ENCODE measurements around the gene HLA-B.

The HLA-B gene

DNA sequence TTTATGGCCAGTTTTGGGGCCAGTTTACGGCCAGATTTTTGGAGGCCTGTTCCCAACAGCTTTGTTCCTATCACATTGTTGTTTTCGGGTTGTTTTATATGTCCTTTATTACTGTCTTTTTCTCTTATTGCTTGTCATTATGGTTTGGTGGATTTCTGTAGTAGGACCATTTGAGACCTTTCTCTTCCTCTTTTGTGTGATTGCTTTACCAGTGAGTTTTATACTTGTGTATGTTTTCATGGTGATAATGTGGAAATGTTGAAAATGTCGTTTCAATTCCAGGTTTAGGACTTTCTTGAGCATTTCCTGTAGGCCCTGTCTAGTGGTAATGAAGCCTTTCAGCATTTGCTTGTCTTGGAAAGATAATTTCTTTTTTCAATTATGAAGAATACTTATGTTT is 17.8 kb downstream of the HLA-B start:
- no peak for DNase-seq (ENCODE audit: extremely low spot score)
- TF ChIP-seq FOXM1 (IDR thresholded peaks at IDR 0.05; ENCODE audit: borderline replicate concordance): no peak
- TF ChIP-seq FOXA1 (IDR thresholded peaks at IDR 0.05): no peak
- TF ChIP-seq SUZ12 (IDR thresholded peaks at IDR 0.05): no peak
- no peak for TF ChIP-seq FOXK2 (IDR thresholded peaks at IDR 0.05)
- no peak for TF ChIP-seq LEF1 (IDR thresholded peaks at IDR 0.05; ENCODE audit: borderline replicate concordance)
- TF ChIP-seq HDGF (IDR thresholded peaks at IDR 0.05; ENCODE audit: borderline replicate concordance): no peak
- TF ChIP-seq ELF4 (IDR thresholded peaks at IDR 0.05): no peak
- TF ChIP-seq CTBP1 (IDR thresholded peaks at IDR 0.05; ENCODE audit: borderline replicate concordance): no peak
- no peak for TF ChIP-seq TARDBP (IDR thresholded peaks at IDR 0.05)
- no peak for TF ChIP-seq SP1 (IDR thresholded peaks at IDR 0.05)
- no peak for TF ChIP-seq ARNT (IDR thresholded peaks at IDR 0.05)
- no peak for TF ChIP-seq BHLHE40 (IDR thresholded peaks at IDR 0.05; ENCODE audit: borderline replicate concordance)
- TF ChIP-seq, protein P1, sequence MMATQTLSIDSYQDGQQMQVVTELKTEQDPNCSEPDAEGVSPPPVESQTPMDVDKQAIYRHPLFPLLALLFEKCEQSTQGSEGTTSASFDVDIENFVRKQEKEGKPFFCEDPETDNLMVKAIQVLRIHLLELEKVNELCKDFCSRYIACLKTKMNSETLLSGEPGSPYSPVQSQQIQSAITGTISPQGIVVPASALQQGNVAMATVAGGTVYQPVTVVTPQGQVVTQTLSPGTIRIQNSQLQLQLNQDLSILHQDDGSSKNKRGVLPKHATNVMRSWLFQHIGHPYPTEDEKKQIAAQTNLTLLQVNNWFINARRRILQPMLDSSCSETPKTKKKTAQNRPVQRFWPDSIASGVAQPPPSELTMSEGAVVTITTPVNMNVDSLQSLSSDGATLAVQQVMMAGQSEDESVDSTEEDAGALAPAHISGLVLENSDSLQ (IDR thresholded peaks at IDR 0.05): no peak
- no peak for TF ChIP-seq L3MBTL2 (conservative IDR thresholded peaks at IDR 0.05)
- ChIA-PET CTCF (no interaction called here), POLR2A (no interaction called here)

DNA sequence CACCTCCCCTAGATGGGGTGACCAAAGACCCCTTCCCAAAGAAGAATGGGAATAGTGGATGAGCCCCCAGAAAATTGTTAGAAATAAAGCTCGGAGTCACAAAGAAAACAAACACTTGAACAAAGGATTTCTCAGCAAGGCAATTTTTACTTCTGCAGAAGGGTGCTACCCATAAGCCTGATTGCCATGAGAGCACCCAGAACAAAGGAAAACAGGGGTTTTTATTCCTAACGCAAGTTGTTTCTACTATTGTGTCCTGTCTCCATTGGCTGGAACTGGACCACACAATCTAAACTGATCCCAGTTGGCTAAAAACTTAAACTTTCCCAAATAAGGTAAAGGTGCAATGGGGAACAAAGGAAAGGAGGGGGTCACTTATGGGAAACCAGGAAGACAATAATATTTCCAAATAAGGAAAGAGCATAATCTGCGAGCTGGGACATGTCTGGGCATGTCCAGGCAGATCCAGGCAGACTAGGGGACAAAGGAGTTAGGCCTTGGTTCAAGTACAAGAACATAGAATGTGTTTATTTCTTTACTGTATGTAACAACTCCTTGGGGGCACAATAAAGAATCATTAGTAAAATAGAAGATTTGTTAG is 20.0 kb downstream of the HLA-B start:
- ChIA-PET CTCF (no interaction called here), POLR2A (no interaction called here)

DNA sequence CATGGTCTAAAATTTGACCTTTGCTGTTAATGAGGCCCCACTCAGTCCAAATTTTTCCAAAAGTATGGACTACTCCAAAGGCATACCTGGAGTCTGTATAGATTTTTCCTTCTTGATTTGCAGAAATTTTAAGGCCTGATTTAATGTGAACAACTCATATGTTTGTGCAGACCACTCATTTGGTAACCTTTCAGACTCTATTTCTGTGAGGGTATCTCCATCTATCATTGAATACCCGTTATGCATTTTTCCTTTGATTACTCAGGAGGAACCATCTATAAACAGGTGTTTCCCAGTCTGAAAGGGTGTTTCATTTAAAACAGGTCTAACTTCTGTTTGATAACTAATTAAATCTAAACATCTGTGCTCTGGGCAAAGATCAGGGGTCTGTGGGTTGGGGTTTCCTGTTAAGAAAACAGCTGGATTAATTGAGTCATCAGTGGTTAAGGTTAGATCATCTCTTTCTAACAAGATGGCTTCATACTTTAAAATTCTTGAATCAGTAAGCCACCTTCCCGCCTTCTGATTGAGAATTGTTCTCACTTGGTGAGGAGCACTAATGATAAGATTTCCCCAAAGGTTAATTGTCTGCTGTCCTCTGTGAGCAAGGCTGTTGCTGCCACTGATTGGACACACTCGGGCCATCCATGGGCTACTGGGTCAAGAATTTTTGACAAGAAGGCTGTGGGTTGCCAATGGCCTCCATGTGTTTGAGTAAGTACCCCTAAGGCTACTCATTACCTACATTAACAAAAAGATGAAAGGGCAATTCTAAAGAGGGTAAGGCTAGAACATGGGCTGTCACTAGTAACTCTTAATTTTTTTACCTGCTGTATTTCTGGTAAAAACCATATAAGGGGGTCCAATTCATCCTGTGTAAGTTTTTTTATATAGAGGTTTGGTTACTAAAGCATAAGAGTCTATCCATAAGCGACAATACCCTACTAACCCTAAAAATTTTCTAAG is 24.1 kb downstream of the HLA-B start:
- CTCF ChIA-PET: interaction anchor here (0.6 kb wide), 1 partner anchor 162 kb away, joined by 3 read pairs; no protein-coding TSS in a partner anchor
- TF ChIP-seq TARDBP (IDR thresholded peaks at IDR 0.05) (no peak), SP1 (IDR thresholded peaks at IDR 0.05) (no peak), ELF4 (IDR thresholded peaks at IDR 0.05) (no peak)
- POLR2A ChIA-PET: no interaction called here
- no peak for DNase-seq (ENCODE audit: extremely low spot score)

More for the DNA sequence above, 20.0 kb downstream of the HLA-B start:
- DNase-seq (ENCODE audit: extremely low spot score): no peak
- TF ChIP-seq FOXA1 (IDR thresholded peaks at IDR 0.05) (no peak), FOXK2 (IDR thresholded peaks at IDR 0.05) (no peak), TARDBP (IDR thresholded peaks at IDR 0.05) (no peak), CTBP1 (IDR thresholded peaks at IDR 0.05; ENCODE audit: borderline replicate concordance) (no peak), FOXM1 (IDR thresholded peaks at IDR 0.05; ENCODE audit: borderline replicate concordance) (no peak), SP1 (IDR thresholded peaks at IDR 0.05) (no peak), ZNF384 (IDR thresholded peaks at IDR 0.05) (no peak), L3MBTL2 (conservative IDR thresholded peaks at IDR 0.05) (no peak), LEF1 (IDR thresholded peaks at IDR 0.05; ENCODE audit: borderline replicate concordance) (no peak), BHLHE40 (IDR thresholded peaks at IDR 0.05; ENCODE audit: borderline replicate concordance) (no peak), NFRKB (IDR thresholded peaks at IDR 0.05) (no peak), ELF4 (IDR thresholded peaks at IDR 0.05) (no peak), SUZ12 (IDR thresholded peaks at IDR 0.05) (no peak)
- TF ChIP-seq, protein P1 (IDR thresholded peaks at IDR 0.05): no peak

DNA sequence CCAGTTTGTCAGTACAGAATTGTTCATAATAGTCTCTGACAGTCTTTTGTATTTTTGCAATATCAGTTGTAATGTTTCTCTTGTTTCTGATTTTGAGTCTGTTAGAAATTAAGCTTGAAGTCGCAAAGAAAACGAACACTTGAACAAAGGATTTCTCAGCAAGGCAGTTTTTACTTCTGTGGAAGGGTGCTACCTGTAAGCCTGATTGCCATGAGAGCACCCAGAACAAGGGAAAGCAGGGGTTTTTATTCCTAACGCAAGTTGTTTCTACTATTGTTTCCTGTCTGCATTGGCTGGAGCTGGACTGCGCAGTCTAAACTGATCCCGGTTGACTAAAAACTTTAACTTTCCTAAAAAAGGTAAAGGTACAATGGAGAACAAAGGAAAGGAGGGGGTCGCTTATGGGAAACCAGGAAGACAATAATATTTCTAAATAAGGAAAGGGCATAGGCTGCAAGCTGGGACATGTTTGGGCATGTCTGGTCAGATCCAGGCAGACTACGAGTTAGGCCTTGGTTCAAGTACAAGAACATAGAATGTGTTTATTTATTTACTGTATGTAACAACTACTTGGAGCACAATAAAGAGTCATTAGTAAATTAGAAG is 28.5 kb downstream of the HLA-B start:
- ChIA-PET POLR2A (no interaction called here), CTCF (no interaction called here)

DNA sequence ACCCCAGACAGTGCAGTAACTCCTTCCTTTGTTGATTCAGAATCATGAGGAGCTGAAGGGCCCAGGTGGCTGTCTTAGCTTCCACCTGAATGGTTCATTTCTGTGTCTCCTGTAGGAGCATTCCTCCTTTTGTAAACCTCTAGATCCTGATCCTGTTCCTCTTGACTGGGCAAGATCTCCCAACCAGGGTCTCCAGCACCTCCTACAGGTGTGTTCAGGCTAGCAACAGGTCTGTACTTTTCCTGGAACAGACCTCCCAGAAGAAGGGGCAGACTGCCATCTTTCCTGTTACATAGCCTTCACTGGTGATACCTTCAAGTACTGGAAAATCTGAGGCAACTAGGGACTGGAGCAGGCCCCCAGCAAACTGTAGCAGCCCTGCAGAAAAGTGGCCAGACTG is 35.2 kb downstream of the HLA-B start:
- ChIA-PET CTCF (no interaction called here), POLR2A (no interaction called here)
- TF ChIP-seq FOXA1 (IDR thresholded peaks at IDR 0.05) (no peak), BHLHE40 (IDR thresholded peaks at IDR 0.05; ENCODE audit: borderline replicate concordance) (no peak), SP1 (IDR thresholded peaks at IDR 0.05) (no peak), L3MBTL2 (conservative IDR thresholded peaks at IDR 0.05) (no peak), HDGF (IDR thresholded peaks at IDR 0.05; ENCODE audit: borderline replicate concordance) (no peak), ZNF384 (IDR thresholded peaks at IDR 0.05) (no peak), FOXK2 (IDR thresholded peaks at IDR 0.05) (no peak), NFRKB (IDR thresholded peaks at IDR 0.05) (no peak), CTBP1 (IDR thresholded peaks at IDR 0.05; ENCODE audit: borderline replicate concordance) (no peak), TARDBP (IDR thresholded peaks at IDR 0.05) (no peak), FOXM1 (IDR thresholded peaks at IDR 0.05; ENCODE audit: borderline replicate concordance) (no peak)
- TF ChIP-seq, protein P1 (IDR thresholded peaks at IDR 0.05): no peak
- DNase-seq (ENCODE audit: extremely low spot score): no peak

More for the DNA sequence above, 28.5 kb downstream of the HLA-B start:
- no peak for TF ChIP-seq HDGF (IDR thresholded peaks at IDR 0.05; ENCODE audit: borderline replicate concordance)
- TF ChIP-seq ELF4 (IDR thresholded peaks at IDR 0.05): no peak
- TF ChIP-seq L3MBTL2 (conservative IDR thresholded peaks at IDR 0.05): no peak
- no peak for TF ChIP-seq NFRKB (IDR thresholded peaks at IDR 0.05)
- TF ChIP-seq, protein P1 (IDR thresholded peaks at IDR 0.05): no peak
- TF ChIP-seq CTBP1 (IDR thresholded peaks at IDR 0.05; ENCODE audit: borderline replicate concordance): no peak
- no peak for TF ChIP-seq SUZ12 (IDR thresholded peaks at IDR 0.05)
- no peak for TF ChIP-seq ARNT (IDR thresholded peaks at IDR 0.05)
- TF ChIP-seq SP1 (IDR thresholded peaks at IDR 0.05): no peak
- no peak for TF ChIP-seq TARDBP (IDR thresholded peaks at IDR 0.05)
- no peak for TF ChIP-seq FOXA1 (IDR thresholded peaks at IDR 0.05)
- DNase-seq (ENCODE audit: extremely low spot score): no peak
